Gastrocnemius medialis (tissue), 4 donors: ENCODE measurements around the gene NAV2.

ENCODE experiments used
- POLR2A ChIP-seq, 2 donors: fragments of 450-650 bp; IDR thresholded peaks; one replicate each; pipeline ENCODE4 v1.6.1; 2017; ENCODE audit warnings: antibody characterized with exemption in 2 of 2, mild to moderate bottlenecking in 2 of 2, moderate library complexity in 2 of 2
- TF ChIP-seq, protein P1 (sequence below), 5 experiments: fragments of 450-650 bp in 3 of 5; fragments of 200-600 bp in 2 of 5; sonication (generic) in 2 of 5; IDR thresholded peaks in 4 of 5; conservative IDR thresholded peaks in 1 of 5; 1 replicate in 4 of 5; 2 replicates in 1 of 5; pipeline ENCODE4 v1.5.1; 2016 to 2019; ENCODE audit warnings: antibody characterized with exemption in 5 of 5, mild to moderate bottlenecking in 3 of 5, moderate library complexity in 3 of 5

- TF ChIP-seq, protein P1, sequence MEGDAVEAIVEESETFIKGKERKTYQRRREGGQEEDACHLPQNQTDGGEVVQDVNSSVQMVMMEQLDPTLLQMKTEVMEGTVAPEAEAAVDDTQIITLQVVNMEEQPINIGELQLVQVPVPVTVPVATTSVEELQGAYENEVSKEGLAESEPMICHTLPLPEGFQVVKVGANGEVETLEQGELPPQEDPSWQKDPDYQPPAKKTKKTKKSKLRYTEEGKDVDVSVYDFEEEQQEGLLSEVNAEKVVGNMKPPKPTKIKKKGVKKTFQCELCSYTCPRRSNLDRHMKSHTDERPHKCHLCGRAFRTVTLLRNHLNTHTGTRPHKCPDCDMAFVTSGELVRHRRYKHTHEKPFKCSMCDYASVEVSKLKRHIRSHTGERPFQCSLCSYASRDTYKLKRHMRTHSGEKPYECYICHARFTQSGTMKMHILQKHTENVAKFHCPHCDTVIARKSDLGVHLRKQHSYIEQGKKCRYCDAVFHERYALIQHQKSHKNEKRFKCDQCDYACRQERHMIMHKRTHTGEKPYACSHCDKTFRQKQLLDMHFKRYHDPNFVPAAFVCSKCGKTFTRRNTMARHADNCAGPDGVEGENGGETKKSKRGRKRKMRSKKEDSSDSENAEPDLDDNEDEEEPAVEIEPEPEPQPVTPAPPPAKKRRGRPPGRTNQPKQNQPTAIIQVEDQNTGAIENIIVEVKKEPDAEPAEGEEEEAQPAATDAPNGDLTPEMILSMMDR (IDR thresholded peaks at IDR 0.05 in 4 of 5, conservative IDR thresholded peaks at IDR 0.05 in 1 of 5), result no peak
- no peak for TF ChIP-seq POLR2A (IDR thresholded peaks at IDR 0.05)
Observed at GRCh38 chr11:20156876-20157613, 444.4 kb downstream of the NAV2 start.
